Muscle of leg (tissue), 11 donors: ENCODE results near the gene BTF3. TPM values are rescaled to one million over a fixed set of nuclear protein-coding genes. Genes with fewer than 3 reads are reported as not detected.
"Not testable (repeated sequence)": the region's sequence is repeated elsewhere in the genome, so short reads cannot be mapped to it uniquely, and the experiment has no call there.

Experiments
- DNase-seq: peaks from one replicate; pipeline ENCODE4 v3.0.0; 2013
- H3K27ac ChIP-seq: one replicate; pipeline ENCODE4 v1.5.1; 2013; ENCODE audit warnings: mild to moderate bottlenecking, low read length, control low read depth
- H3K27me3 ChIP-seq: one replicate; pipeline ENCODE4 v1.6.1; 2013; ENCODE audit warnings: low read length; ENCODE audit not compliant: control insufficient read depth, insufficient read depth
- H3K36me3 ChIP-seq: one replicate; pipeline ENCODE4 v1.6.1; 2013; ENCODE audit warnings: low read length; ENCODE audit not compliant: control insufficient read depth, insufficient read depth
- H3K4me1 ChIP-seq: one replicate; pipeline ENCODE4 v1.6.1; 2013; ENCODE audit warnings: low read length; ENCODE audit not compliant: control insufficient read depth, insufficient read depth
- H3K4me3 ChIP-seq: one replicate; pipeline ENCODE4 v1.5.1; 2013; ENCODE audit warnings: low read length, control low read depth
- H3K9me3 ChIP-seq: replicated peaks from 2 replicates; pipeline ENCODE4 v1.6.1; 2013; ENCODE audit warnings: low read depth, low read length; ENCODE audit not compliant: control insufficient read depth
- WGBS: methylation state at CpG from one replicate; pipeline ENCODE4 v1.1.5; 2013; ENCODE audit warnings: missing lambda C conversion rate; ENCODE audit not compliant: insufficient coverage; 5-methylcytosine and 5-hydroxymethylcytosine counted together
- polyA plus RNA-seq, 8 donors: library from polyadenylated mRNA; unstranded; fragments of 120-200 nt; gene quantifications; one replicate each; pipeline versions ENCODE4 v1.2.1 to v1.2.3, GENCODE V29; 2013; ENCODE audit warnings: inconsistent platforms in 1 of 8, low replicate concordance in 1 of 8; ENCODE audit not compliant: insufficient read length in 8 of 8, insufficient read depth in 1 of 8
- total RNA-seq: library from RNA; stranded (reverse); fragments of 120-200 nt; gene quantifications from one replicate; pipeline ENCODE4 v1.2.4, GENCODE V29; 2013

The BTF3 gene
- total and polyA plus RNA-seq, 9 donors = 522 to 1,302 (median 1,139) TPM

GRCh38 chr5:73508521-73508920 lies 10.3 kb downstream of the BTF3 start:
- H3K27ac ChIP-seq, H3K4me1 ChIP-seq, H3K9me3 ChIP-seq, H3K4me3 ChIP-seq, DNase-seq, H3K27me3 ChIP-seq: not testable (repeated sequence)
- 97% methylated on average over 26 of the region's 26 CpGs for WGBS
- peaks cover 13% of the 10 kb centered on the region for H3K36me3 ChIP-seq

DNA sequence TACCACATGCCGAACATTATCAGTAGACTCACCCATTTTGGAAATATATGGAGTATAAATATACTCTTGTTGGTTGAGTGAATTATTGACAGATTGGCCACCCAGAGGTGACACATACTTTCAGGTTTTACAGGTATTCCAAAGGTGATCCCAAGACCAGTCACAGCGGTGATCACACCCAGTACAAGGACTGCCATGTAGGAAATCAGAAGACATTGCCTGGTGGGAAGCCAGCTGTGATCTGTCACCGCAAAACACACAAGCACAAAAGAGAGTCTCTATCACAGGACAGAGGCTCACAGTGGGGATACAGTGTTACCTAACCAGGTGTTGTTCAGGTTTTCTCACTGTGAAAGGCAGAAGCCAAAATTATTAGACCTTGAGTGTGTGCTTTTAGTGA lies 15.8 kb downstream of the BTF3 start:
- 100% methylated on average over 1 of the region's 3 CpGs for WGBS
- Histone ChIP-seq H3K27me3 (no peaks in the 10 kb centered on the region), H3K27ac (no peak overlapping the region), H3K9me3 (no peaks in the 10 kb centered on the region), H3K4me3 (no peak overlapping the region), H3K4me1 (no peaks in the 10 kb centered on the region), H3K36me3 (no peaks in the 10 kb centered on the region)
- DNase-seq = no peak

GRCh38 chr5:73514418-73514817 lies 16.2 kb downstream of the BTF3 start:
- WGBS = no CpG with 5 or more reads among the region's 2 CpGs
- Histone ChIP-seq H3K27ac (no peak overlapping the region), H3K27me3 (no peaks in the 10 kb centered on the region), H3K4me3 (no peak overlapping the region), H3K9me3 (no peaks in the 10 kb centered on the region), H3K36me3 (no peaks in the 10 kb centered on the region), H3K4me1 (no peaks in the 10 kb centered on the region)
- no peak for DNase-seq

GRCh38 chr5:73515232-73515631 lies 17.0 kb downstream of the BTF3 start:
- no peaks in the 10 kb centered on the region for H3K4me1 ChIP-seq
- H3K36me3 ChIP-seq = no peaks in the 10 kb centered on the region
- no peak for DNase-seq
- H3K4me3 ChIP-seq = no peak overlapping the region
- H3K27ac ChIP-seq = no peak overlapping the region
- 80% methylated on average over 1 of the region's 4 CpGs for WGBS
- no peaks in the 10 kb centered on the region for H3K27me3 ChIP-seq
- no peaks in the 10 kb centered on the region for H3K9me3 ChIP-seq

- no peak overlapping the region for H3K4me3 ChIP-seq
- no peaks in the 10 kb centered on the region for H3K36me3 ChIP-seq
- H3K4me1 ChIP-seq = no peaks in the 10 kb centered on the region
- DNase-seq = peak; percentile 82
- H3K9me3 ChIP-seq = no peaks in the 10 kb centered on the region
- H3K27ac ChIP-seq = no peak overlapping the region
- 0% methylated on average over 3 of the region's 16 CpGs for WGBS
- H3K27me3 ChIP-seq = no peaks in the 10 kb centered on the region
Measured at GRCh38 chr5:73519531-73520283, 21.5 kb downstream of the BTF3 start.

GRCh38 chr5:73522989-73523388 lies 24.7 kb downstream of the BTF3 start:
- WGBS = 88% methylated on average over 7 of the region's 7 CpGs
- no peak for DNase-seq
- H3K9me3 ChIP-seq = no peaks in the 10 kb centered on the region
- no peaks in the 10 kb centered on the region for H3K27me3 ChIP-seq
- H3K4me3 ChIP-seq = no peak overlapping the region
- H3K36me3 ChIP-seq = no peaks in the 10 kb centered on the region
- H3K4me1 ChIP-seq = no peaks in the 10 kb centered on the region
- no peak overlapping the region for H3K27ac ChIP-seq

DNA sequence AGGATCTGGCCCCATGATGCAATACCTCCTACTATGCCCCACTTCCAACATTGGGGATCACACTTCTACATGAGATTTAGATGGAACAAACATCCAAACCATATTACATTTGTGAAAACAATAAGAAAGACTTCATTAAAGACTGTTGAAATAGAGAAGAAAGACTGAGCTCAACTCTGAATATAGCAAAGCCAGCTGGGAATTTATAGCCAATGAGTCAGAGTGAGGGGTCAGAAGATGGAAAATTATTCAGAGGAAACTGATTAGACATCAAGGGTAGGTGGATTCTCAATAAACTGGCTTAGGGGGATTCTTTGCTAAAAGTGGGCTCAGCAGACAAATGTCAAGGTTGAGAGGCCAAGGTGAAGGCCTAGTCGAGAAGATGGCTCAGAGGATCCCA lies 25.6 kb downstream of the BTF3 start:
- DNase-seq = no peak
- no peaks in the 10 kb centered on the region for H3K4me1 ChIP-seq
- H3K27ac ChIP-seq = no peak overlapping the region
- H3K27me3 ChIP-seq = no peaks in the 10 kb centered on the region
- no peak overlapping the region for H3K4me3 ChIP-seq
- H3K9me3 ChIP-seq = no peaks in the 10 kb centered on the region
- 58% methylated on average over 1 of the region's 1 CpG for WGBS
- no peaks in the 10 kb centered on the region for H3K36me3 ChIP-seq

DNA sequence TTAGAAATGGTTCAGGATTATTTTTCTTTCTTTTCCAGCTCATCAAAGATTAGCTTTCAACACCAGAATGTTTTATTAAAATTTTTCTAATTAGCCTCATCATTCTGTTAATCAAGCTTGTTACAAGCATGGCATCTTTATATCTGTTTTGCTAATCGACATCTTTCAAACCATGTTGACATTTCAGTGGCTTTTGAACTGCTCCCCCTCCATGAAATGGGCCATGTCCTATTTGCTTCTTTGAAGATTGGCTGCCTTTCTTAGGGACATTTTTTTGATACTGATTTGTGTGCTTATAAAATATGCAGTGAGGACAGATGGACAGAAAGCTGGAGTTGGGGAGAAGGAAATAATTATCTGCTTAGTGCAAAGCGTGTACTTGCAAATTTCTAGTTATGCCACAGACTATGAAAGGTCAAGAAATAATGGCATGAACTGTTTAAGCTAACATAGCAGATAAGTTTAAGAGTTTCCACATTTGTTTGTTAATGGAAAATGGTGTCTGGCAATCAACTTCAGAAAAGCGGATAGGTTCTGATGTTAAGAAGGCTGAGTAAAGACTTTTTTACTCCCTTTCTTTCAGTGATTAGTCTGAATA lies 27.5 kb downstream of the BTF3 start:
- H3K4me1 ChIP-seq = no peaks in the 10 kb centered on the region
- no peaks in the 10 kb centered on the region for H3K36me3 ChIP-seq
- no peak overlapping the region for H3K4me3 ChIP-seq
- H3K9me3 ChIP-seq = no peaks in the 10 kb centered on the region
- no peak for DNase-seq
- H3K27me3 ChIP-seq = no peaks in the 10 kb centered on the region
- no peak overlapping the region for H3K27ac ChIP-seq
- WGBS = no CpG with 5 or more reads among the region's 3 CpGs

GRCh38 chr5:73528248-73528647 lies 30.0 kb downstream of the BTF3 start:
- H3K27me3 ChIP-seq = peaks cover 4% of the 10 kb centered on the region
- no peaks in the 10 kb centered on the region for H3K36me3 ChIP-seq
- no peaks in the 10 kb centered on the region for H3K4me1 ChIP-seq
- no CpG with 5 or more reads among the region's 3 CpGs for WGBS
- no peak for DNase-seq
- H3K4me3 ChIP-seq = no peak overlapping the region
- no peaks in the 10 kb centered on the region for H3K9me3 ChIP-seq
- no peak overlapping the region for H3K27ac ChIP-seq

DNA sequence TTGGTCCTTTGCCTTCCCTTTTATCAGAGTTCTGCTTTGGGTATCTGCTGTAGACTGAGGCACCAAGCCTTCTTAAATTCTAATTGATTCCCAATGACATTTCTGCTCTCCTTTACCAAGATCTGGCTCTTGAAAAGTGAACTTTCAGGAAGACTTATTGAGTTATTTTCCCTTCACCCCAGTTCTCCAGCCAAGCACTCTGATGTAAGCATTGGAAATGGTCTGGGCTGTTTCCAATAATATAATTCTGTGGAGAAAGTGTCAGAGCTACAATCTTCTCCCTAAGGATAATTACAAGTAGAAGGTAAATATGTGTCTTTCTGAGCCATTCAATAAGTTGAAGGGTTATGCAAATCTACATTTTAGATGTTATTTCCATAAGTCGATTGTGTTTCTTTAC lies 30.8 kb downstream of the BTF3 start:
- peaks cover 4% of the 10 kb centered on the region for H3K27me3 ChIP-seq
- H3K27ac ChIP-seq = no peak overlapping the region
- H3K9me3 ChIP-seq = no peaks in the 10 kb centered on the region
- no peaks in the 10 kb centered on the region for H3K36me3 ChIP-seq
- WGBS = no CpG with 5 or more reads among the region's 1 CpG
- DNase-seq = no peak
- no peaks in the 10 kb centered on the region for H3K4me1 ChIP-seq
- H3K4me3 ChIP-seq = no peak overlapping the region
